Prostate gland (tissue), 2 donors: ENCODE data around the gene MUC13.

Experiments used
- CTCF ChIP-seq, 4 experiments: fragments of 200-600 bp in 2 of 4; fragments of 450-650 bp in 2 of 4; sonication (generic) in 2 of 4; IDR thresholded peaks; 1 replicate in 3 of 4; 2 replicates in 1 of 4; pipeline ENCODE4 v1.5.1; 2016 to 2019; ENCODE audit warnings: antibody characterized with exemption in 4 of 4, mild to moderate bottlenecking in 2 of 4, moderate library complexity in 2 of 4
- POLR2A ChIP-seq: fragments of 450-650 bp; IDR thresholded peaks from one replicate; pipeline ENCODE4 v1.6.1; 2016; ENCODE audit warnings: antibody characterized with exemption, mild to moderate bottlenecking
- POLR2AphosphoS5 ChIP-seq: sonication (generic); formaldehyde crosslinking; IDR thresholded peaks from one replicate; pipeline ENCODE4 v1.6.1; 2017; ENCODE audit warnings: antibody characterized with exemption

GRCh38 chr3:124856677-124857076 lies 77.9 kb downstream of the MUC13 start:
- TF ChIP-seq CTCF (IDR thresholded peaks at IDR 0.05), result no peak
- TF ChIP-seq POLR2A, result no peak
- TF ChIP-seq POLR2AphosphoS5, result no peak
